ENCODE results near the gene EVI2A. TPM values are rescaled to one million over a fixed set of nuclear protein-coding genes. Genes with fewer than 3 reads are reported as not detected.
A peak's percentile ranks its signal among the peaks of the same experiment; 100 is the strongest.

The EVI2A gene
- total and polyA plus RNA-seq, 10 of the 15 experiments (the other 5 are each of a cell fraction or from before 2014, with no cell fraction given) = 4.6 to 78.3 (median 25.7) TPM

GRCh38 chr17:31369266-31369665, 47.8 kb upstream of the EVI2A start:
- ChIA-PET CTCF (interaction anchor here (1.1 to 1.6 kb wide), 5 partner anchors 9 to 153 kb away, joined by 3 to 4 read pairs (median 4); partner anchors contain the start of gene EVI2B), SMC1A (ENCODE audit: uncharacterized antibody, unreplicated experiment) (interaction anchor here (0.7 to 9.7 kb wide), 8 partner anchors 8 to 154 kb away, joined by 3 to 86 read pairs (median 3); partner anchors contain the start of genes EVI2A and EVI2B), RAD21 (ENCODE audit: unreplicated experiment) (interaction anchor here (0.6 to 0.9 kb wide), 3 partner anchors 58 to 1459 kb away, joined by 3 to 4 read pairs (median 3); no protein-coding TSS in a partner anchor), POLR2A (interaction anchor here (0.6 kb wide), 1 partner anchor 34 kb away, joined by 5 read pairs; no protein-coding TSS in a partner anchor)
- no peaks in the 10 kb centered on the region for H4K20me1 ChIP-seq (ENCODE audit: control insufficient read depth, insufficient read depth)
- no peak overlapping the region for H3K9ac ChIP-seq (ENCODE audit: control insufficient read depth, insufficient read depth, low read length)
- H2AFZ ChIP-seq (ENCODE audit: control insufficient read depth, low read depth, low read length) = no peak overlapping the region
- DNase-seq (ENCODE audit: low read depth, low spot score) (no peak), ATAC-seq (peak; percentile 23; the same call in 1 of the 3 replicates), FAIRE-seq (peak; percentile 23)
- no peak for TF ChIP-seq CBX5 (IDR thresholded peaks at IDR 0.05; ENCODE audit: low read depth)
- no peak for TF ChIP-seq POLR2A (IDR thresholded peaks at IDR 0.05; ENCODE audit: low read depth, low read length)
- no peak for TF ChIP-seq ETV6 (conservative IDR thresholded peaks at IDR 0.05 in 1 of 2, IDR thresholded peaks at IDR 0.05 in 1 of 2; ENCODE audit: borderline replicate concordance in 1 of 2, low read depth in 1 of 2)
- TF ChIP-seq ZNF687 (IDR thresholded peaks at IDR 0.05) = no peak
- H3K9me3 ChIP-seq (replicated peaks; ENCODE audit: control insufficient read depth, insufficient read depth, low read length) = no peaks in the 10 kb centered on the region
- intact Hi-C loops (cut with micrococcal nuclease; ENCODE audit: unreplicated experiment) (no loop called here), in situ Hi-C loops (cut with MboI) (no loop called here)
- no peak overlapping the region for H3K4me2 ChIP-seq (ENCODE audit: control insufficient read depth, insufficient read depth)
- H3K27ac ChIP-seq (ENCODE audit: control insufficient read depth, insufficient read depth) = no peak overlapping the region
- no TSS peak for BruUV-seq (replicated peaks)
- H3K36me3 ChIP-seq (ENCODE audit: control insufficient read depth in 2 of 2, insufficient read depth in 2 of 2, low read length in 1 of 2) = peaks cover 0 to 9% of the 10 kb centered on the region in 2 experiments; a peak in 1 of 4 replicates
- no peaks in the 10 kb centered on the region for H3K27me3 ChIP-seq (replicated peaks in 1 of 2; ENCODE audit: control insufficient read depth in 2 of 2, insufficient read depth in 2 of 2, low read length in 1 of 2)
- H3K4me1 ChIP-seq (ENCODE audit: control insufficient read depth, insufficient read depth, low read length) = peaks cover 12% of the 10 kb centered on the region
- no peaks in the 10 kb centered on the region for H3K79me2 ChIP-seq (ENCODE audit: control insufficient read depth, insufficient read depth, low read length)
- H3K4me3 ChIP-seq = no peak overlapping the region

Measured in GM12878 (cell line).